ENCODE results near the gene TSPAN11.
A peak's percentile ranks its signal among the peaks of the same experiment; 100 is the strongest.
"Not testable (repeated sequence)": the region's sequence is repeated elsewhere in the genome, so short reads cannot be mapped to it uniquely, and the experiment has no call there.

Gene TSPAN11

DNA sequence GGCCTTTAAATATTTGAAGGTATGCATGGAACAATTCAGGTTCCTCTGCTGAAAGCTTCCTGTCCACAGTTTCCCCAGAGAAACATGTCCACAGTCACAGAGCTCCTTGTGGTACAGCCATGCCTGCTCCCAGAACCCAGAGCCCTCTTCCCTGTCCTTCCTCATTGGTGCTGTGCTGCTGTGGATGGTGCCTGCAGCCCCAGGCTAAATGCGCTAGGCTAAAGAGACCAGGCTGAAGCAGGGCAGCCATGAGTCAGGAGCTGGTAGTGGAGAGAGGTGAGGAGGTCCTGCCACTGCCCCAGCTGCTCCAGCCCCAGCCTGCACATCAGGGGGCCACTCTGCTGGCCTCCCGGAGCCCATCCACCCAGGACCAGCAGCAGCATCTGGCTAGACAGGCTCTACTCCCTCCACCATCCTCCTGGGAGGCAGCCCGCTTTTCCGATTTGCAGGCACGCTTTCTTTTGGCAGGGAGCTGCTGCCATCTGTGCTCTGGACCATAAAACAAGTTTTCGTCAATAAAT is 81.8 kb downstream of the TSPAN11 start:
- DNase-seq (ENCODE audit: low read depth) = no peak
- H3K4me3 ChIP-seq (ENCODE audit: low read depth, low read length) = no peak overlapping the region
- TF ChIP-seq, protein P1, sequence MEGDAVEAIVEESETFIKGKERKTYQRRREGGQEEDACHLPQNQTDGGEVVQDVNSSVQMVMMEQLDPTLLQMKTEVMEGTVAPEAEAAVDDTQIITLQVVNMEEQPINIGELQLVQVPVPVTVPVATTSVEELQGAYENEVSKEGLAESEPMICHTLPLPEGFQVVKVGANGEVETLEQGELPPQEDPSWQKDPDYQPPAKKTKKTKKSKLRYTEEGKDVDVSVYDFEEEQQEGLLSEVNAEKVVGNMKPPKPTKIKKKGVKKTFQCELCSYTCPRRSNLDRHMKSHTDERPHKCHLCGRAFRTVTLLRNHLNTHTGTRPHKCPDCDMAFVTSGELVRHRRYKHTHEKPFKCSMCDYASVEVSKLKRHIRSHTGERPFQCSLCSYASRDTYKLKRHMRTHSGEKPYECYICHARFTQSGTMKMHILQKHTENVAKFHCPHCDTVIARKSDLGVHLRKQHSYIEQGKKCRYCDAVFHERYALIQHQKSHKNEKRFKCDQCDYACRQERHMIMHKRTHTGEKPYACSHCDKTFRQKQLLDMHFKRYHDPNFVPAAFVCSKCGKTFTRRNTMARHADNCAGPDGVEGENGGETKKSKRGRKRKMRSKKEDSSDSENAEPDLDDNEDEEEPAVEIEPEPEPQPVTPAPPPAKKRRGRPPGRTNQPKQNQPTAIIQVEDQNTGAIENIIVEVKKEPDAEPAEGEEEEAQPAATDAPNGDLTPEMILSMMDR (conservative IDR thresholded peaks at IDR 0.05; ENCODE audit: low read depth, low read length) = no peak

DNA sequence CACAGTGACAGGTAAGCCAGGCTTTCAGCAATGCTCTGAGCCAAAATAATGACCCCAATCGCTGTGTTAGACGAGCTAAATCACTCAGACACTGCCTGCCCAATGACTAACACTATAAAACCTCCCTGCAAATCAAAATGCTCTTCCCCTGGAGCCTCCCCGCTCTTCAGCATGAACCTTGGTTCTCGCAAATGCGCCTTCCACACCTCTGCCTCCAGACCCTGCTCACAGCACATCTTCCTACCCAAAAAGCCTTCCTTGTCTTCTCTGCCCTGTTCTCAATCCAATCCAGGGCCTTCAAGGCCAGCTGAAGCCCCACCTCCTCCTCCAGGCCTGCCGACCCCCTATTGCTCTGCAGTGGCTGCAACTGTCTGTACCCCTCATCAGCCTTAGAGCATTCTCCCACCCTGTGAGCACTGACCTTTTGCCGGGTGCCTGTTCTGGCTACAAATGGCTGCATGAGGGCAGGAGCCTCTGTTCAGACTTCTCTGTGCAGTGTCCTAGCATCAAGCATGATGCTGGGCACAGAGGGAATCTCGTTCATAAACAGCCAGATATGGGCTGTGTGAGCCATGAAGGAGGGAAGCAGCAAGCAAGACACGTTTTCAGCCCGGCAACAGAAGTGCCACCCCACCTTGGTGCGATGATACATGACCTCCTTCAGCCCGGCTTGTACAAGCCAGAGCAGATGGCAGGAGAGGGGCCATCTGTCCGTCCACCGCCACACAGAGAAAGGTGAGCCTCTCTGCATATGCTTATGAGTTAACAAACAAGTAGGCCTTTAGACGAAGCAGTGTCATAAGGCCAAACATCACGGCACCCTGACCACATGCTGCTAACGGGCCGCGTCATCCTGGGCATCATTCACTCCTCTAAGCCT is 82.7 kb downstream of the TSPAN11 start:
- TF ChIP-seq, protein P1 (conservative IDR thresholded peaks at IDR 0.05; ENCODE audit: low read depth, low read length) = no peak
- no peak overlapping the region for H3K4me3 ChIP-seq (ENCODE audit: low read depth, low read length)
- no peak for DNase-seq (ENCODE audit: low read depth)

DNA sequence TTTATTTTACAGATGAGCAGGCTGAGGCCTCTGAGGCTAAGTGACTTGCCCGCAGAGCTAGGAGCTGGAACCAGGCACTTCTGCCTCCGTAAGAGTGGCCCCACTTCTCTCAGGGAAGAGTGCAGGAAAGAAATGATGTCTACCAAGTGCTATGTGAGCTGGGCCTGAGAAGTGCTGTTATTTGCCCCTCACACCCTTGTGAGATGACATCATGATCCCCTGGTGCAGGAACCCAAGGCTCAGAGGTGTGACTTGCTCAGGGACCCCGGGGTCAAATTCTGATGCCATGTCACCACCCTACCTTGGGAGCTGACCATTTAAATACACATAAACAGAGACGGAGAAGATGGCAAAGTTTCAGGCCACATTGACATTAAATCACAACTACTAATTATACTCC is 83.4 kb downstream of the TSPAN11 start:
- no peak for DNase-seq (ENCODE audit: low read depth)
- TF ChIP-seq, protein P1 (conservative IDR thresholded peaks at IDR 0.05; ENCODE audit: low read depth, low read length) = no peak

DNA sequence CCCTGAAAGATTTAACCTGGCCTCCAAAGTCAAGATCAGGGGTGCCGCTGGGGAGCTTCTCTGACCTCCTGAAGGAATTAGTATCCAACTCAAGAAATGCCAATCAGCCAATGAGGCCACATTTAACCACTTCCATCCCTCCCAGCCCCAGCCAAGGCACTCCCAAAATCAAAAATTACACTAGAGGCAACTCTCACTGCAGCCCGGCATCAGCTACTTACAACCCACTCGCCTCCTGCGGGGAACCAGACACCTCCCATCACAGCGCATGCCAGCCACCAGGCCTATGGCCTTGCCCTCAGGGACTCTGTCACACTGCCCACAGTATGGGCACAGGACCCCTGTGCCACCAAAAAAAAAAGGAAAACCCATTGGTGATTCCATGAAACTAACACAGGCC is 84.8 kb downstream of the TSPAN11 start:
- TF ChIP-seq, protein P1 (conservative IDR thresholded peaks at IDR 0.05; ENCODE audit: low read depth, low read length) = no peak
- DNase-seq (ENCODE audit: low read depth) = no peak
- H3K4me3 ChIP-seq (ENCODE audit: low read depth, low read length) = no peak overlapping the region

More for the DNA sequence above, 83.4 kb downstream of the TSPAN11 start:
- no peak overlapping the region for H3K4me3 ChIP-seq (ENCODE audit: low read depth, low read length)

DNA sequence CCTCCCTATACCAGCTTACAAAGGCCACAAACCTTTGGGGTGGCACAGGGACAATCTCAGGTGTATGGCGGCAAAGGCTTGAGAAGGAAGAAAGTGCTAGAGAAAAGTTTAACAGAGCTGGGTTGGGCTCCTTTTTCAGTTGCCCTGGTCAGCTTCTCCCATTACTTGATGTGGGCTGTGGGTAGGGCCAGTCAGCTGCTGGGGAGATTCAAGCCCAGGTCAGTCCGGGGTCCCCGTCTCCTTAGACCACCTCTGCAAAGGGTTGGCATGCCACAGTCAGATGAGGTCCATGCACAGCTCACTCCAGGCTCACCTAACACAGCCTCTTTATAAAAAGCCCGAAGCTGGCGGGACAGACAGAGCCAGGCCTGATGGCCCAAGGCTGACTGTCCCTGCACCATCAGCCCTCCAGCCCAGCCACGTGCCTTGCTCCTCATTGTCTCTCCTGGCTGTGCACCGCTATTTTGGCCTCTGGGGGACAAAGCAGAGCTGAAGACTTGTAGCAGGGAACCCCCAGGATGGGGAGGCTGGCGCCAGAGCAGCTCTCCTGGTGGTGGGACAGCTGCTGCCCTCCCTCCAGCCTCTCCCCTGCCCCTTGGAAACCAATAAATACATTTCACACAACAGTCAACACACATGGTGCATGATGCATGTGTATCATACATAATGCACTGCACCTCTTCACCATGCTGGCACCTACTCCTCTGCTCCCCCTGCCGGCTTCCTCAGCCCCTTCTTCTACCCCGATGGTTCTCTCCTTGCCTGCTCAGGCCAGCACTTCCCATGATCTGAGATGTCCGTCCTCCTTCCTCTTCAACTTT is 85.4 kb downstream of the TSPAN11 start:
- TF ChIP-seq, protein P1 (conservative IDR thresholded peaks at IDR 0.05; ENCODE audit: low read depth, low read length) = peak; percentile 49
- H3K4me3 ChIP-seq (ENCODE audit: low read depth, low read length) = no peak overlapping the region
- DNase-seq (ENCODE audit: low read depth) = no peak

DNA sequence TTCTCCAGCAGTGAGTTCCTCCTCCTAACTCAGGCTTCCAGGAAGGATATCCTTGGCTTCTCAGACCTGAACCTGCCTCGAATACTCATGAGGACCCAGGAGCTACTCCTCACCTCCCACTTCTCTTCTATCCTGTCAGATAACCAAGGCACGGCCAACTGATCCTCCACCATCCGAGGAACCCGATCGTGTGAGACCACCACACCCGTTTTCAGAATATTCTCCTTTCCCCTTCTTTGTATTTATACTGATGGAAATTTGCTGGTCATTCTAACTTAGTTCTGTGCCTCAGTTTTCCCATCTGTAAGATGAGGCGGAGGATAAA is 86.0 kb downstream of the TSPAN11 start:
- not testable (repeated sequence) for DNase-seq (ENCODE audit: low read depth); H3K4me3 ChIP-seq (ENCODE audit: low read depth, low read length)

DNA sequence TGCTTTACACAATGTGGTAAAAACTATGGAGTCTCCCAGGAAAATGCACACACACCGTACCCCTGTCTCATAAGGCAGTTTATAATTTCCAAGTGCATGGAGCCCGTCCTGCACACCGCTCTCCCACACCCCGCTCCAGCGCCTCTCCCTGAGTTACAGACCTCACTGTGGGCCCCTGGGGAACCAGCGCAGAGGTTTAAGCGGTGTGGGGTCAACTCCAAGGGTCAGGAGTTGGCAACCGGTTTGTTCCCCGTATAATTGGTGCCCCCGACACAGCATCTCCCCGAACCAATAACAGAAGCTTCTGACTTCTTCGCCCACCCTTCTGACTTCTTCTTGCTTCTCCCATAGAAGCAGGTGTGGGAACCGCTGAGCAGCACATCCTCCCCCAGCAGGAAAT is 88.7 kb downstream of the TSPAN11 start:
- H3K4me3 ChIP-seq (ENCODE audit: low read depth, low read length) = no peak overlapping the region
- no peak for DNase-seq (ENCODE audit: low read depth)
- TF ChIP-seq, protein P1 (conservative IDR thresholded peaks at IDR 0.05; ENCODE audit: low read depth, low read length) = no peak

Measured in choroid plexus epithelial cell (primary cell).